Neural cell (in vitro differentiated cells): Measurements from ENCODE around the gene NCK1. TPM values are rescaled to one million over a fixed set of nuclear protein-coding genes. Genes with fewer than 3 reads are reported as not detected.

Experiments
- H2AFZ ChIP-seq: fragments of 200-600, 300-800 bp; sonication (generic), shearing (Covaris generic); 2 replicates; pipeline ENCODE4 v1.6.0; 2014; ENCODE audit warnings: low read depth, mild to moderate bottlenecking, antibody characterized with exemption, low read length, moderate library complexity
- H3F3A ChIP-seq: fragments of 200-600 bp; shearing (Covaris generic); 2 replicates; pipeline ENCODE4 v1.6.1; 2016; ENCODE audit warnings: mild to moderate bottlenecking, moderate library complexity, mixed read lengths, antibody characterized with exemption, low read length; ENCODE audit not compliant: insufficient read depth, poor library complexity, severe bottlenecking
- H3K27ac ChIP-seq: fragments of 200-600, 300-800 bp; sonication (generic), shearing (Covaris generic); 2 replicates; pipeline ENCODE4 v1.5.1; 2014; ENCODE audit warnings: mild to moderate bottlenecking, low read length, moderate library complexity
- H3K27me3 ChIP-seq: fragments of 300-800, 200-600 bp; sonication (generic), shearing (Covaris generic); 2 replicates; pipeline ENCODE4 v1.6.0; 2014; ENCODE audit warnings: mild to moderate bottlenecking, low read depth, low read length, moderate library complexity; ENCODE audit not compliant: insufficient read depth
- H3K36me3 ChIP-seq: fragments of 300-800, 200-600 bp; sonication (generic), shearing (Covaris generic); 2 replicates; pipeline ENCODE4 v1.5.1; 2014; ENCODE audit warnings: mild to moderate bottlenecking, antibody characterized with exemption, low read length, moderate library complexity; ENCODE audit not compliant: insufficient read depth
- H3K4me2 ChIP-seq: fragments of 300-800, 200-600 bp; sonication (generic), shearing (Covaris generic); 2 replicates; pipeline ENCODE4 v1.6.0; 2014; ENCODE audit warnings: mild to moderate bottlenecking, low read length
- H3K4me3 ChIP-seq: fragments of 300-800, 200-600 bp; sonication (generic), shearing (Covaris generic); 2 replicates; pipeline ENCODE4 v1.5.1; 2014; ENCODE audit warnings: mild to moderate bottlenecking, low read length, moderate library complexity
- H3K79me2 ChIP-seq: fragments of 200-600 bp; shearing (Covaris generic); replicated peaks from 2 replicates; pipeline ENCODE4 v1.6.0; 2014; ENCODE audit warnings: mild to moderate bottlenecking, low read length, moderate library complexity; ENCODE audit not compliant: insufficient read depth
- H3K9ac ChIP-seq: fragments of 300-800, 200-600 bp; sonication (generic), shearing (Covaris generic); 2 replicates; pipeline ENCODE4 v1.6.1; 2016; ENCODE audit warnings: mild to moderate bottlenecking, low read length, mixed read lengths
- H3K9me2 ChIP-seq: fragments of 200-600 bp; shearing (Covaris generic); 2 replicates; pipeline ENCODE4 v1.6.1; 2016; ENCODE audit warnings: mild to moderate bottlenecking, low read length, mixed read lengths; ENCODE audit not compliant: insufficient read depth
- H3K9me3 ChIP-seq: fragments of 200-600, 300-800 bp; sonication (generic), shearing (Covaris generic); 2 replicates; pipeline ENCODE4 v1.6.1; 2016; ENCODE audit warnings: mild to moderate bottlenecking, mixed run types, low read length, moderate library complexity, mixed read lengths
- H4K20me1 ChIP-seq: fragments of 200-600 bp; shearing (Covaris generic); 2 replicates; pipeline ENCODE4 v1.6.1; 2016; ENCODE audit warnings: mild to moderate bottlenecking, mixed run types; ENCODE audit not compliant: insufficient read depth
- CTCF ChIP-seq: fragments of 450-650 bp; IDR thresholded peaks from 2 replicates; pipeline ENCODE4 v1.5.1; 2014; ENCODE audit warnings: antibody characterized with exemption, mild to moderate bottlenecking, moderate library complexity; ENCODE audit not compliant: poor library complexity, severe bottlenecking
- EP300 ChIP-seq: fragments of 450-650 bp; conservative IDR thresholded peaks from 2 replicates; pipeline ENCODE4 v1.6.1; 2014; ENCODE audit warnings: antibody characterized with exemption, mild to moderate bottlenecking, moderate library complexity; ENCODE audit not compliant: poor library complexity, severe bottlenecking
- EZH2 ChIP-seq: fragments of 200-600, 300-800 bp; shearing (Covaris generic), sonication (generic); IDR thresholded peaks from 2 replicates; pipeline ENCODE4 v1.6.1; 2014; ENCODE audit warnings: antibody characterized with exemption, low read length, borderline replicate concordance, mild to moderate bottlenecking; ENCODE audit not compliant: insufficient read depth, poor library complexity, severe bottlenecking
- MXI1 ChIP-seq: fragments of 450-650 bp; conservative IDR thresholded peaks from 2 replicates; pipeline ENCODE4 v1.6.1; 2014; ENCODE audit warnings: antibody characterized with exemption, mild to moderate bottlenecking; ENCODE audit not compliant: poor library complexity, severe bottlenecking
- POLR2AphosphoS5 ChIP-seq: IDR thresholded peaks from 2 replicates; pipeline ENCODE4 v1.6.1; 2012
- RAD21 ChIP-seq: fragments of 450-650 bp; conservative IDR thresholded peaks from 2 replicates; pipeline ENCODE4 v1.6.1; 2014; ENCODE audit warnings: antibody characterized with exemption, mild to moderate bottlenecking, moderate library complexity
- REST ChIP-seq: IDR thresholded peaks from 2 replicates; pipeline ENCODE4 v1.6.1; 2012; ENCODE audit warnings: borderline replicate concordance
- SMC3 ChIP-seq: fragments of 450-650 bp; conservative IDR thresholded peaks from 2 replicates; pipeline ENCODE4 v1.6.1; 2014; ENCODE audit warnings: antibody characterized with exemption, mild to moderate bottlenecking, moderate library complexity; ENCODE audit not compliant: poor library complexity
- TAF1 ChIP-seq: IDR thresholded peaks from 2 replicates; pipeline ENCODE4 v1.6.1; 2012; ENCODE audit warnings: low read depth
- polyA plus RNA-seq: library from polyadenylated mRNA; depleted of rRNA; stranded (reverse); fragments of >200 nt; gene quantifications from 2 replicates; pipeline ENCODE4 v1.2.3, GENCODE V29; 2014

NCK1 gene
- polyA plus RNA-seq, 1 donor from 2014 or later, result 21.5 TPM

DNA sequence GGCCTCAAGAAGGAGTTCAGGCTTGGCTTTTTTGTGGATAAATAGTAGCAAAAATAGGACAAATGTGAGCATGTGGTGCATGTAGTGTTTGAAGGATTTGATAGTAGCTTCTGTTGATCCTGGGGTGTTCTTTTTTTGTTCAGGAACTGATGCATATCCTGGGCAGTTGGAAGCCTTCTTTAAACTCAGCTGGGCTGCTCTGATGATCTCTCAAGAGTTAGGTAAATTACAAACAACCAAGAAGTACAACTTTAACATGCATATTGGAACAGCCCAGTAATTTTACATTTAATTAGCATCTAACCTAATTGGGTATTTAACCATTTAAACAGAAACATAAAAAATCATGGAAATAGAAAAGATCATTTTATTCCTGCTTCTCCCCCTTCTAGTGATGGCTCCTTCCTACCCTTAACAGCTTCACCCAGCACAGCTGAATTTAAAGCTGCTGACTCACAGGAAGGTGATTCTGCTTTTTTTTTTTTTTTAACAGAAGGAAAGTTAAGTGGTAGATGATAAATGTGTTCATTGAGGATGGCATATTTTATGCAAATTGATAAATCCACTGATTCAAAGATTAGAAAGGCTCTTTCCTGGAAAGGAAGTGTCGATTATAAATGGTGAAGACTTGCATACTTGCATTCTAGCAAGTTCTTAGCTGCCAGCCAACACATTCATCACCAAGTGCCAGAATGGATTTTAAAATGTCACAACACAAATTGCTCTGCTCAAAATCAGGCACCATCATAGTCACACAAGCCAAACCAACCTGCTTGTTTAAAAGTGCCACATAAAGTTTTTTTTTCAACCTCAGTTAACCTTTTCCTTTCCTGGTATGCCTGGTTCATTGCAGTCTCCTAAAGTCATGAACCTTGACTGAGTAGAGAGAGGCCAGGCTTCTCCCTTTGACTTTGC lies 23.1 kb upstream of the NCK1 start:
- Histone ChIP-seq H3K27ac (no peak overlapping the region), H3K27me3 (no peaks in the 10 kb centered on the region), H3K9me3 (no peaks in the 10 kb centered on the region), H3F3A (no peaks in the 10 kb centered on the region), H4K20me1 (no peaks in the 10 kb centered on the region), H3K79me2 (no peaks in the 10 kb centered on the region), H3K9ac (no peak overlapping the region), H3K36me3 (no peaks in the 10 kb centered on the region), H3K4me2 (no peak overlapping the region), H3K4me3 (no peak overlapping the region), H2AFZ (no peak overlapping the region), H3K9me2 (no peaks in the 10 kb centered on the region)
- no peak for TF ChIP-seq RAD21
- TF ChIP-seq SMC3, result no peak
- no peak for TF ChIP-seq EP300
- TF ChIP-seq MXI1, result no peak
- no peak for TF ChIP-seq POLR2AphosphoS5
- no peak for TF ChIP-seq TAF1
- no peak for TF ChIP-seq EZH2
- TF ChIP-seq REST, result no peak
- no peak for TF ChIP-seq CTCF

DNA sequence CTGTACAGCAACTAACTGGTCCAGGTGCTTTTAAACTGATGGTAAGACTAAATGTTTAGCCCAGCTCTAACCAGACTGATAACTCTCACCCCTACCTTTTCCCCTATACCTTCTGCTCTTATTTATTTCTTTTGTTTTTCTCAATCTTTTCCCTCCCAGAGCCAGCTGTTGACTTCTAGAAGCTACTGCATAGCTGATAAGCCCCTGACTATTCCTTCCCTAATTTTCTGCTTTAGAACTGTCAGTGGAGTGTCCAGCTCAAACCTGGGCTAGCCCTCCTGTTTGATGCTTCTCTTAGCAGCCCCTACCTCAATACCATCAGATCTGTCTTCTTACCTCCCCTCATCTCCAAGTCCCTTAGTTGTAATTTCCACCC lies 22.5 kb upstream of the NCK1 start:
- no peak for TF ChIP-seq REST
- no peak for TF ChIP-seq TAF1
- TF ChIP-seq CTCF, result no peak
- no peak for TF ChIP-seq POLR2AphosphoS5
- TF ChIP-seq RAD21, result no peak
- no peak for TF ChIP-seq EZH2
- no peak for TF ChIP-seq EP300
- TF ChIP-seq MXI1, result no peak
- no peaks in the 10 kb centered on the region for H3K9me2 ChIP-seq
- no peak overlapping the region for H3K27ac ChIP-seq
- H4K20me1 ChIP-seq, result no peaks in the 10 kb centered on the region
- H3K4me2 ChIP-seq, result no peak overlapping the region
- no peak overlapping the region for H3K4me3 ChIP-seq
- no peaks in the 10 kb centered on the region for H3K9me3 ChIP-seq
- no peaks in the 10 kb centered on the region for H3K36me3 ChIP-seq
- no peaks in the 10 kb centered on the region for H3F3A ChIP-seq
- no peak overlapping the region for H3K9ac ChIP-seq
- H2AFZ ChIP-seq, result no peak overlapping the region
- H3K27me3 ChIP-seq, result no peaks in the 10 kb centered on the region
- H3K79me2 ChIP-seq, result no peaks in the 10 kb centered on the region
